ENCODE data around the gene AK4.

AK4 gene

DNA sequence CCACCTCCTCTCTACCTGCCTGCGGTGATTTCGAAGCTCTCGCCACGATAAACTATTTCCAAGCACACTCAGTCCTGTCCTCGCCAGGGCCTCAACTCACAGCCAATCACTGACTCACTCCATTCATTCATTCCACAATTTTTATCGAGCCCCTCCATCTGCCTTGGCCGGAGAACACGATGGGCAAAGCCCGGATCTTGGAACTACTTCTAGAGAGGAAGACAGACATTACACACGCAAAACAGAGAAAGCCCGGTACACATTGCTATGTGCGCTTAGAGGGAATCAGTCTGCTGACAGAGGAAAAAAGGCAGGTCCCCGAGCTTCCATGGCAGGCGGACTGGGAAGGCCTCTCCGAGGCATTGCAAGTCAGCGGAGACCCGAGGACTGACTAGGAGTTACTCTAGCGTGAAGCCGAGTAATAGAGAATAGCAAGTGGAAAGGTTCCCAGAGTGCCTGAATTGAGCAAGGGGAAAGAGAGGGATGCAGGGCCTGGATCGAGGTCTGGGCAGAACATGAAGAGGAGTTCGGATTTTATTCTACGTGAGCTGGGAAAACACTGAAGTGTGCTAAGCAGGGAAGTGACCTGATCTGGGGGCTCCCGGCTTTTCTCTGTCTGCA lies 107.1 kb downstream of the AK4 start:
- no peak for DNase-seq

DNA sequence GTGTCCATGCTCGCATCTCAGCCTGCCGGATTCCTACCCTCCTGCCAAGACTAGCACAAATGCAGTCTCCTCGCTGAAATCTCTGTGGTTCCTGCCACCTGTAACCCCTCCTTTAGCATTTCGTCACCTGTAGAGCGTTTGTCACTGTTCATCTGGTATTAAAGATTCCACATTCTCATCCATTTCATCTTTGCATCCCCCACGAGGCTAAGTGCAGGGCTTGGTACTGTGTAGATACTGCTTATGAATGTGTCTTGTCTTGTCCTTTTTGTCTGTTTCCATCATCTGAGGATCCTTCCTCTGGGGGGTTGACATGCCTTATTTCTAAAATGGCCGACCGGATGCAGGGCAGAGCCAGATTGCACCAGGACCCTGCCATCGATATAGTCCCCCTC lies 107.7 kb downstream of the AK4 start:
- no peak for DNase-seq

DNA sequence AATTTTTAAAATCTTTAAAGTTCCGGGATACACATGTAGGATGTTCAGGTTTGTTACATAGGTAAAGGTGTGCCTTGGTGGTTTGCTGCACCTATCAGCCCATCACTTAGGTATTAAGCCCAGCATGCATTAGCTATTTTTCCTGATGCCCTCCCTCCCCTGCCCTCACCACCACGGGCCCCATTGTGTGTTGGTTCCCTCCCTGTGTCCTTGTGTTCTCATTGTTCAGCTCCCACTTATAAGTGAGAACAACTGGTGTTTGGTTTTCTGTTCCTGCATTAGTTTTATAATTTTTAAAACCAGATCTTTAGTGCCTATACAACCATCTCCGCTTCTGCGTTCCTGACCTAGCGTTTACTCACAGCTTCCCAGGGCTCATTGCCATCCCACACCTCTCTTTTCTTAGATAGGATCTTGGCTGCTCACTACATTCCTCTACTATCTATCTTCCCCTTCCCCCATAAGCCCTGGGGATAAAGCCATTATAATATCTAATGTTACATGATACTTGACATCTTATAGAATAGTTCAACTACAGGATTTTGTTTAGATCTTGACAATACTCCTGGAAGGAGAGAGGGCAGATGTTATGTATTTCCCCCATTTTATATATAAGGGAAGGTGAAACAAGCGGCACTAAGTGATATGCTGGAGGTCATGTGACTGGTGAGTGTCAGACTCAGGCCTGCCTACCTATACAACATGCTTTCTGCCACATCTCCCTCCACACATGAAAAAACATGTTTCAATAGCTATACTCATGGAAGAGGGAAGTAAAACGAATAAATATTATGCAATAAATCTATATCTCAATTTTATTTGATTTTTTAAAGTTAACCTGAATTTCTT lies 109.1 kb downstream of the AK4 start:
- DNase-seq: no peak

DNA sequence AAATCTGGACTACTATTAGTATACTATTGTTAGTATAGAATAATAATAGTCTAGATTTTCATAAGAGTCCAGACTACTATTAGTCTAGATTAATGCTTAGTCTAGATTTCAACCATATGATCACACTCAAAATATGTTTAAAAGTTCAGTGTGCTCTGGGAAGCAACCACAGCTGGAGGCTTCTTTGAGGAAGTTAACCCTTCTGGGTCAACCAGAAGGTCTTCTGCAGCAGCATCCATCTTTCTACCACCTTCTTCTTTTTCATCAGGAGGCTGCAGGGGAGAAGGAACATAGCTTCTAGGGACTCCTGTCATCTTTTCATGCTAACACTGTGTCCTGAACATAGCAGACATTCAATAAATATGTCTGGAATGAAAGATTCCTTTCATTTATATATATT lies 110.1 kb downstream of the AK4 start:
- DNase-seq: no peak

DNA sequence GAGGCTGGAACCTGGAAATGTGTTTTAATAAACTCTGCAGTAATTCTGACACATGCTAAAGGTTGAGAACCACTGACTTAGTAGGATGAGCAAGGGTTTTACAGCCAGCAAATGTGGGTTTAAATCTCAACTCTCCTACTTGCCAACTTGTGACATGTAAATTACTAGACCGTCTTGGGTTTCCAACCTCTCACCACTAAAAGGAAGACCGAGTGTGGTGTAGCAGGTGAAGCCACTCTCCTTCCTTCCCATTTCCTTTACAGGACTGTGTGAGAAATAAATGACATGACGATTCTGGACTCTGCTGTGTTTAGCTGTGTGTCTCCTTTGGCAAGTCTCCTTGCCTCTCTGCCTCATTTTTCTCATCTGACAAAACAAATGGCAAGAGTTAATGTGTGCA lies 111.8 kb downstream of the AK4 start:
- no peak for DNase-seq

DNA sequence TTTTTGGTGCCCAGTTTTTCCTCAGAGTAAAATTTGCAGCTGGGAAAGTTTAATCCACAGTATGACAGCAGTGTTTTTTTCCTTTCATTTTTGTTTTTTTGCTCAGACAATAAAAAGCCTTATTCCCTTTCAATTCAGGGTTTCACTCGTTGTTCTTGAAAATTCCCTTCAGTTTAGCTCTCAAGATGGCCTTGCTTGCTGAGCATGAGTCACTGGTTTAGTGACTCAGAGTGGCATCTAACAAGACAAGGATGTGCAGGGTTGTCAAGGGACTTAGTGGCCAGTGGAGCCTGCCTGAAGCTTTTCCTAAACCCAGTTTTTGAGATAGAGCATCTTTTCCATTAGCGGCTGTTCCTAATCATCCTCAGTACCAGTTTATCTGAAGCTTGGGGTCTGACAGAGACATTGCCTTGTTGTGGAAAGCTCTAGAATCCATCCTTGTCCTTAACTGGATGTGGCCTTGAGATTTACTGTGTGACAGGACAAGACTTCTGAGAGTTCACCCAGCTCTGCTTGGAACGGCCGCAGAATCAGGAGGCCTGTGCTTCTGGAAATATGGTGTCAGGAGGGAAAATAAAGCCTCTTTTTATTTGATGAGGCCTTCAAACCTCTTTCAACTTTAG lies 113.0 kb downstream of the AK4 start:
- DNase-seq: no peak

DNA sequence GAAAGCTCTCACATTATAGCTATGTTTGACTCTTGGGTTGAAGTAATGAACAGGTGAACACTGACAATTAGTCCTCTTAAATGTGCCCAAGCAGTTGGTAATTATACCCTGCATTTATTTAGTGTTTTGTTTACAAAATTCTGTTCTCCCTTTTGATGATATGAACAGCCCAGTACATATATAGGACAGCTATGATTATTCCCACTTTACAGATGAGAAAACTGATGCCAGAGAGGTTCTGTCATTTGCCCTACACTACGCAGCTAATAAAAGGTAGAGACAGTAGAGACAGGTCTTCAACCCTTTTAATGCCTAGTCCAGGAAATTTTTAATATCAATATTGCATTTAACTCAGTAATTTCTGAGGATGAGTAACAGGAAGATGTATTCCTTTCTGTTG lies 115.3 kb downstream of the AK4 start:
- DNase-seq: no peak

DNA sequence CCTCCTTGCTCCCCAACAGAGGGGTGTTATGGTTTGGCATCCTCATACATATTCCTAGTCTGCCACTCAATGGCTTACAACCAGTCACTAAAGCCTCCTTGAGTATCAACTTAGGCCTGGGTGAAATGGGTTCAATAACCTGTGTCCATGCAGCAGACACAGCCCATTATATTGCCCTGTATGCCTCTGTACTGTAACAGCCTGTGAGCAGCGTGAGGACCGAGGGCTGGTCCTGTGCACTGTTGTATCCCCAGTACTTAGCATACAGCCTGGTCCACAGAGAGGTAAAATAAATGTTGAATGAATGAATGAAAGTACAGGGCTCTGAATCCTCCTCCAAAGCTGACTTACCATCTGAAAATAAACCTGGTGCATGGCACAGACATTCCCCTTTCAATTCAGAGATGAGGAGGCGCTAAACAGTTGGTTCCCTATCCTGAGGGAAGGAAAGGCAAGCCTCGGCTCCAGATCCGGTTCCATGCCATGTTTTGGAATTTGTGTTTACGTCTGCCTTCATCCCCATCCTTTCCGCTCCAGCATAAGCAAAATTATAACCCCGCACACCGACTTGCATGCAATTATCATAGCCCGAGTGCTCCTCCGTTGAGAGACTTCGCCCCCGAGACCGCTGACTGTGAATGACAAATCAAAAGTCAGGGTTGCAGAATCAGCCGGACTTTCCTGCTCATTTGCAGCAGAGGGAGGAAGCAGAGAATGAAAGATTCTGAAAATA lies 116.4 kb downstream of the AK4 start:
- DNase-seq: peak; percentile 78

DNA sequence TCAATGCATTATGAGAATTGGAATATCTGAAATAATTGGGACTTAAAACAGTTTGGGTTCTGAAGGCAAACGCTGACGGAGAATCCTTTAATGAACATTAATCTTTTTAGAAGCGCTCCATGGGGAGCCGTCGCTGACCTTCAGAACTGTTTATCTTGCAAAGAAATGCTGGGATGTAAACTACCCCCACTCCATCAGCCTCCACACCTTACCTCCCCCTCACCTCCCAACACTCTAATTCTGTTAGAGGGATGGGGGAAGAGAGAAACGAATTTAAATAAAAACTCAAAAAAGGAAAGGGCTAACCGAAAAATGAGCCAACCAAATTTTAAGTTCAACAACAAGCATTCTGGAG lies 117.3 kb downstream of the AK4 start:
- DNase-seq: peak; percentile 51

DNA sequence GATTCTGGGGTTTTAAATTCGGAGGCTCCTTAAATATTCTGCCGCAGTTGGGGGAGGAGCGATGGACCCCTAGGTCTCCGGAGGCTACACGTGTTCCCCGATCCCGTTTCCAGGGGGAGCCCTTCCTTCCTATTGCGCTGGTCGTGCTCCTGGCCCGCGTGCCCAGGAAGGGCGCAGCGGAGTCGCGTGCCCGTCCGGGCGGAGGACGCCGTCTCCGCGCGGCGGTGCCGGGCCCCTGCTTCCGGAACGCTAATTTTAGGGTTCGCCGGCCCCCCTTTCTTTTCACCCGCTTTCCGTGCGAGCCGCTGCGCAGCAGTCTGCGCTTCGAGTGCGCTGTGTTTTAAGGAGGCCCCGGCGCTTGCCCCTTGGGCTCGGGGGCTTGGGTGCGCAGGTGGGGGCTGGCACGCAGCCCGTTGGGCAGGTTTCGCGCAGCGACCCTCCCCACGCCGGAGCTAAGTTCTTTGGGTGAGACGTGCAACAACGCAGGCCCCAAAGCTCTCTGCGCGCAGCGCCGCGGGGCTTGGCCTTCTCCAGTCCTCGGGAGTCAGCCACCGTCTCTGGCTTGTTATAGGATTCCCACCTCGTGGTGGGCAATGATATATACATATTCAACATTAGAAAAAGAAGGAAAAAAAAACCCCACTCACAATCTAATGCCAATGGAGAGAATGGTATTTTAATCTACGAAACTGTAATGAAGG lies 117.8 kb downstream of the AK4 start:
- peak; percentile 80 for DNase-seq

DNA sequence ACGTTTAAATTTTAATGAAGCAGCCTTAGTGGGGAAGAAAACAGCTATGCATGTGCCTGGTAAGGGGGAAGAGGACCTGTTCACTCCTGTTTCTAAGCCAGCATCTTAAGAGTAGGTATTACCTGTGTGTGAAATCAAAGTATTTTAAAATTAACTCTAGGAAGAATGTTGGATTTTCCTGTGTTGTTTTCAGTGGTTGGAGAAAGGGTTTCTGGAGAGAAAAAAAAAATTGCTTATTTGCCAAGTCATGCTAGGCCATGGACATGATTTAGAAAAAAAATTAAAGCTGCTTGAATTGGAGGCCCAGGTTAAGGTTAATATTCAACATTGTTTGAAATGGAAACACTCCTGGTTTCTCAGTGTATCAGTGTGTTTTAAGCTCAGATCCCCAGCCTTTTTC lies 118.5 kb downstream of the AK4 start:
- DNase-seq: no peak

DNA sequence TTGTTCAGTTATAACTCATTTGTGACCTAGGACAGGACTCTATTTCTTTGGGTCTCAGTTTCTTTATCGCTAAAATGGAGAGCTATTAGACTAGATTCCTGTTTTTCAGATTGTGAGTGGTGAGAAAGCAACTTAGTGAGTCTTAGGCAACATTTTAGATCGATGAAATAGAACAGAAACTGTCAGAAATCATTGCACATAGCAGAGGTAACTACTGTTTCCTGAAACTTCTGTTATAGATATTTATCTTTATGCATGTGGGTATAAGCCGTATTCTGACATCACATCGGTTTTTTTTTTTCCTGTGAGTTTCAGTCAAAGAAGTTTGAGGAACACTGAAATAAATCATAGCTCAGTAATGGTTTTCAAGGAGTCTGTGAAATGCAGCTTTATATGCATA lies 119.3 kb downstream of the AK4 start:
- no peak for DNase-seq

DNA sequence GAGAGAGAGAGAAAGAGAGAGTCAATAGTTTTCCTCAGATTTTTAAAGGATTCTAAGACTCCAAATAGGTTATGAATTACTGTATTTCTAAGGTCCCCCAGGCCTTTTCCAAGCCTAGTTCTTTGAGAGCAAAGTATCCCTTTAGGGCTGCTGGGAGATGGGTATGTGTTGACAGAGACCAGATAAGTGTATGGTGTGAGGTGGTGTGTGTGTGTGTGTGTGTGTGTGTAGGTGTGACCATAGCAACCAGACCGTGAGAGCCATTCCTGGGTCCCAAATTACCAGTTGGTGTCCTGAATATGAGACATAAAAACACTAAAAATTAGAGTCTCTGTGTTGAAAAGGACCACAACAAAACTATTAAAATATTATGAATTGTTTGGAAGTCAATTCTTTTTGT lies 119.7 kb downstream of the AK4 start:
- DNase-seq: no peak

DNA sequence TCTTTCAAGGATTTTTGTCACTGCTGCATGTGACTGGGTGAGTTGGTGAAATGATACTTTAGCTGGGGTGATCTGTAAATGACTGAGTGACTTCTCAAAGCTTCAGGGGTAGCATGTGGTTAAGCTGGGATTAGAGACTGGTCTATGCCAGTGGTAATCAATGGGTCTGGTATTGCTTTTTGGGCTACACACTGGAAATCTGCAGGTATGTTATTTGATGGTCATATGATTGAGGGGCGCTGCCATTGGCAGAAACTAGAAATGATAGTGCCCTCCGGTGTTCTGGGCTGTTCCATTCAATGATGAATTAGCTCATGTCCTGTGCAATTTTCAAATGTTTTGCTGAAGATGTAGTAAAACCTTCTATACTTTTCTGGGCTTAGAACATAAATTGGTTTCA lies 121.6 kb downstream of the AK4 start:
- DNase-seq: no peak

DNA sequence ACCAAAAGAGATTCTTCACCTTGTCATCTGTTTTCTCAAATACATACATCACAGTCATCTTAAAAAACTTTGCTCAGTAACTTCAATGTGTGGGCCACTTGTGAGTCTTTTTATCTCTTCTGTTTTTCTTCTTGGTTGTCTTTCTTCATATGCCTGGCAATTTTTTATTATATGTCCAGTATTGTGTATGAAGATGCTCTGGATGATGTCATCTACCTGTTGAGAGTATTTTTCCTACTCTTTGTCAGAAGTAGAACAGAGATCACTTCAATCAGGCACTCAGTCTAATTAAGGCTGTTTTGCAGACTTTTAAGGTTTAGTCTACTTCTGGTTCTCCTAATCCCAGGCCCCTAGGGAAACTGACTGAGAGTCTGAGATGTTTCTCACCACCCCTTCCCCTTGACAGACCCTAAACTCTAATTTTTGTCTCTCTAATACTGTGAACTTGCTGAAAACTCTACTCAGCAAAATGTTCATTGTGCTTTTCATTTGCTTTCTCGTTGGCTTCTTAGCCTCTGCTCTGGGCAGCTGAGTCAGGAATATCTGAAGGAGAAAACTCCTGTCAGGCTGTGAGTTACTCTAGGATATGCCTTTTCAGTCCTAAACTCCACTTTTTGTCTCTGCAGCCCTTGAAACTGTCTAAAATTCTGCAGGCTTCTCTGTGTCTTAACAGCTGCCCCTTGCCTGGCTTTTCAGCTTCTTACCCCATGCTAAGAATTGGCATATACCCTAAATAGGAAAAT lies 128.4 kb downstream of the AK4 start:
- no peak for DNase-seq

DNA sequence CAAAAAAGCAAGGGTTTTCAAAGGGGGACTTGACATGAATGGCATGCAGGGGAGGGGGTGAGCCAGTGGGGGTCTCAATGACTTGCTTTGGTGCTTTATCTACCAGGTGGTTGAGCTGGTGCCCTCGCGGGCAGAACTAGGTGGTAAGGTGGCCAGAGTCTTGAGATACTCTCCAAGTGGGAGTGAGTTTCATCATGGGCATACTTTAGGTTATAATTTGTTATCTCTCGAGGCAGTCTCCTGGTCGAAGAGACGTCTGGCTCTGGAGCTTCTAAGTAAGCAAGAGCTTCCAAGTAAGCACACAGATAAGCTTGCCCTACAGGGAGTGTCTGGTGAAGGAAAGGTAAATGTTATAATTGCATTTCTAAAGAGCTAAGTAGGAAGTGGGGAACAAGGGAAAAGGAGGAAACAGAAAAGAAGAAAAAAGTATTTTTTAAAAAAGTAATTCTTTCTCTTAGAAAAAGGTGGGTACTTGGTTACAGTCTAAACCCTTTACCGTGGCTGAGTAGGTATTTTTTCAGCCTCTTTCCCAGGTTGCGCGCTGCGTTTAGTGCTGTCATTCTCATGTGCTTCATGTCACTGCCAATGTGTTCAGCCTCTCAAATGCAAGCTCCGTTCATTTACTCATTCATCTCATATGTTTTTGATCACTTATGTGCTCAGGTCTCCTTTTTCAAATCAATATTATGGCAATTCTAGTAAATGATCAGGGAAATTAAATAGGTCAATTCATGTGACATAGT lies 129.8 kb downstream of the AK4 start:
- DNase-seq: no peak

DNA sequence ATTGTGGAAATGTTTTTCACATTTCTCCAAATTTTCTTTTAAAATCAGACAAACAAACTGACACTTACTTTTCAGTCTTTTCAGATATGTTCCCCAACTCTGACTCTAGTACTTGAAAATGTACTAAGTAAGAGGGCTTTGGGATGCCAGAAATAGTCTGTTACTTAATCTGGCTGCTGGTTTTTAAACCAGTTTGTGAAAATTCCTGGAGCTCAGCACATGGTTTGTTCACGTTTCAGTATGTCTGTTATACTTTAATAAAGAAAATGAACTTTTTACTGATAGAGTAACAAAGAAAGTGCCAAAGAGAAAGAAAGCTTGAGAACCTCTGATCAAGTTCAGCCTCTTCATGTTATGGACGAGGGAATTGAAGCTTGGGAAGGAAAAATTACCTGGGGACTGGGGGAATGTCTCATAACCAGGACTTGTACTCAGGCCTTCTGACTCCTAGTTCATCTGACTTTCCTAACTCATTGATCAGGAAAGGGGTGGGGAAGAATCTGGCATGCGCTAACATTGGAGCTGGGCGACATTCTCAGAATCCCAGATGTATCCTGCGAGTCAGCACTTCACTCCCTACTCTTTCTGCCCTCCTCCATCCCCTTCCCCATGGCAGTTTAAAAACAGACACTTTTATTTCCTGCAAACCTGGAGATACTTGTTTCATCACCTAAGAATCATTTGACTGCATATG lies 130.5 kb downstream of the AK4 start:
- no peak for DNase-seq

DNA sequence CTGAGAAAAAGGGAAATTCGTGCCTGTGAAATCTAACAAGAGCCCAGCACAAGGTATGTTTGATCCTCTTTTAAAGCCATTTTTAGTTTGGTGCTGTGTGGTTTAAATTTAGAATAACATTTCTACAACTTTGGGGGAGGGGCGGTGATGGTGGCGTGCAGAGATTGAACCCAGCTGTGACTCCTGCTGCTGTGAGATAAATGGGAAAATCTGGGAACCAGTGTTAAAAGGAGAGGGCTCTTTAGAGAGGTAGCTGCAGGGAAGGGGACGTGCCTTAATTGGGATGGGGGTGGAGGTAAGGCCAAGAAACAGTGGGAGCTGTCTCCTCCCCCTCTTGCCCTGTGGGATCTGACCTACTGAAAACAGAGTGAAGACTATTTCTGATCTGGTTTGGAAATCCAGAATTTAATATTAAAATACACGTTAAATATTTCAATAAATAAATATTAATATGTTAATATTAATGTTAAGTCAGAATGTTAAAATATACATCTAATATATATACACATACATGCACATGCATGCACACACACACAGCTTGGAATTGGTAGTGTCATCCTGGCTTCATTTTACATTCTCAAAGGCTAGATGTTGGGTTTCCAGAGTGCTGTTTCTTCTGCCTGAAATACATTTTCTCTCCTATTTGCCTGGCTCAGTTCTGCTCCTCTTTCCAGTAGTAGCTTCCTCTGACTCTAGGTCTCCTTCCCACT lies 131.2 kb downstream of the AK4 start:
- no peak for DNase-seq
